ENCODE data around the gene MGMT. TPM values are rescaled to one million over a fixed set of nuclear protein-coding genes. Genes with fewer than 3 reads are reported as not detected.

Gene MGMT
- polyA plus RNA-seq, 3 donors = 9.5 to 23.5 (median 17.5) TPM

DNA sequence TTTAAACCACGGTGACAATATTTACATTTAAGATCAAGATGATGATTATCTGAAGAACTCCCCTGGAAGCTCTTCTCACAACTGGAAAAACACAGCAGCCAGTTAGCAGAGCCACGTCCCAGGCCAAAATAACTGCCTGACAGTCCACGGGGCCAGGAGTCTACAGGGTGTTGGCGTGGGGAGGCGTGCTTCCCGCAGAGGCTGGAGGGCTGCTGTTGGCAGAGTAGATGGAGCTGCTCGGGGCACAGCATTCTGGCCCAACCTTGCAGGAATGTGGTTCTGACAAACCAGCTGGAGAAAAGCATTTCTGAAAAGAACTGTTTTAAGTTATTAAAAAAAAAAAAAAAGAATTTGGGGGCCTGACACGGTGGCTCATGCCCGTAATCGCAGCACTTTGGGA lies 319.2 kb downstream of the MGMT start:
- Mint-ChIP-seq H3K9me3 (peaks cover 0 to 16% (median 13%) of the 10 kb centered on the region in 7 donors), H3K27ac (no peak overlapping the region), H3K36me3 (no peaks in the 10 kb centered on the region), H3K4me3 (no peak overlapping the region), H3K4me1 (peaks cover 9% of the 10 kb centered on the region), H3K27me3 (ENCODE audit: low read depth in 3 of 3) (peaks cover 0 to 6% (median 0%) of the 10 kb centered on the region in 3 donors)
- Histone ChIP-seq H3K79me2 (ENCODE audit: insufficient read depth, low read length) (no peaks in the 10 kb centered on the region), H3K27me3 (ENCODE audit: control insufficient read depth in 2 of 2, insufficient read depth in 2 of 2, low read length in 2 of 2) (no peaks in the 10 kb centered on the region), H3K9me3 (replicated peaks in 1 of 2; ENCODE audit: control insufficient read depth in 1 of 2, insufficient read depth in 1 of 2, low read length in 2 of 2) (peaks cover 0 to 11% of the 10 kb centered on the region in 2 donors), H4K20me1 (ENCODE audit: insufficient read depth, low read length) (no peaks in the 10 kb centered on the region), H3K4me1 (ENCODE audit: control insufficient read depth in 1 of 2, insufficient read depth in 2 of 2, low read length in 2 of 2) (no peaks in the 10 kb centered on the region), H2AFZ (ENCODE audit: insufficient read depth, low read depth, low read length, poor library complexity, severe bottlenecking) (no peak overlapping the region), H3K4me3 (replicated peaks in 1 of 3; ENCODE audit: low read depth in 2 of 3, low read length in 3 of 3) (no peak overlapping the region), H3K36me3 (replicated peaks in 1 of 2; ENCODE audit: control insufficient read depth in 1 of 2, insufficient read depth in 2 of 2, low read length in 2 of 2) (no peaks in the 10 kb centered on the region), H3K4me2 (replicated peaks; ENCODE audit: extremely low read depth, low read length, poor library complexity, severe bottlenecking) (no peak overlapping the region), H3K9ac (ENCODE audit: insufficient read depth, low read length, poor library complexity, severe bottlenecking) (no peak overlapping the region), H3K27ac (ENCODE audit: low read depth in 1 of 2, low read length in 2 of 2) (no peak overlapping the region)
- intact Hi-C loops (cut with micrococcal nuclease) = no loop called here
- no peak for TF ChIP-seq CTCF (IDR thresholded peaks at IDR 0.05)
- no peak for DNase-seq
- 93% methylated on average over 9 of the region's 10 CpGs for WGBS (ENCODE audit: insufficient coverage)

GRCh38 chr10:129787557-129787956 lies 320.5 kb downstream of the MGMT start:
- no peaks in the 10 kb centered on the region for H3K79me2 ChIP-seq (ENCODE audit: insufficient read depth, low read length)
- Mint-ChIP-seq H3K27ac (no peak overlapping the region), H3K9me3 (peaks cover 0 to 18% (median 16%) of the 10 kb centered on the region in 7 donors), H3K4me3 (no peak overlapping the region), H3K27me3 (ENCODE audit: low read depth in 3 of 3) (peaks cover 0 to 6% (median 0%) of the 10 kb centered on the region in 3 donors), H3K36me3 (no peaks in the 10 kb centered on the region), H3K4me1 (peaks cover 9% of the 10 kb centered on the region)
- intact Hi-C loops (cut with micrococcal nuclease) = no loop called here
- H3K27me3 ChIP-seq (ENCODE audit: control insufficient read depth in 2 of 2, insufficient read depth in 2 of 2, low read length in 2 of 2) = no peaks in the 10 kb centered on the region
- no peak overlapping the region for H3K9ac ChIP-seq (ENCODE audit: insufficient read depth, low read length, poor library complexity, severe bottlenecking)
- H3K36me3 ChIP-seq (replicated peaks in 1 of 2; ENCODE audit: control insufficient read depth in 1 of 2, insufficient read depth in 2 of 2, low read length in 2 of 2) = no peaks in the 10 kb centered on the region
- H3K27ac ChIP-seq (ENCODE audit: low read depth in 1 of 2, low read length in 2 of 2) = no peak overlapping the region
- H3K9me3 ChIP-seq (replicated peaks in 1 of 2; ENCODE audit: control insufficient read depth in 1 of 2, insufficient read depth in 1 of 2, low read length in 2 of 2) = peaks cover 2 to 18% of the 10 kb centered on the region in 2 donors
- 100% methylated on average over 1 of the region's 5 CpGs for WGBS (ENCODE audit: insufficient coverage)
- no peak overlapping the region for H3K4me3 ChIP-seq (replicated peaks in 1 of 3; ENCODE audit: low read depth in 2 of 3, low read length in 3 of 3)
- no peak for DNase-seq
- no peak overlapping the region for H2AFZ ChIP-seq (ENCODE audit: insufficient read depth, low read depth, low read length, poor library complexity, severe bottlenecking)
- TF ChIP-seq CTCF (IDR thresholded peaks at IDR 0.05) = no peak
- H3K4me1 ChIP-seq (ENCODE audit: control insufficient read depth in 1 of 2, insufficient read depth in 2 of 2, low read length in 2 of 2) = no peaks in the 10 kb centered on the region
- H3K4me2 ChIP-seq (replicated peaks; ENCODE audit: extremely low read depth, low read length, poor library complexity, severe bottlenecking) = no peak overlapping the region
- no peaks in the 10 kb centered on the region for H4K20me1 ChIP-seq (ENCODE audit: insufficient read depth, low read length)

All from CD14-positive monocyte (primary cell).